OCI-M2 (cell line): ENCODE measurements around the gene SRSF10.
"Not testable (repeated sequence)": the region's sequence is repeated elsewhere in the genome, so short reads cannot be mapped to it uniquely, and the experiment has no call there.

Experiments
- DNase-seq: peaks from one replicate; lab custom pipeline; 2025; ENCODE audit not compliant: unreplicated experiment; lab: John Stamatoyannopoulos, UW

The SRSF10 gene

DNA sequence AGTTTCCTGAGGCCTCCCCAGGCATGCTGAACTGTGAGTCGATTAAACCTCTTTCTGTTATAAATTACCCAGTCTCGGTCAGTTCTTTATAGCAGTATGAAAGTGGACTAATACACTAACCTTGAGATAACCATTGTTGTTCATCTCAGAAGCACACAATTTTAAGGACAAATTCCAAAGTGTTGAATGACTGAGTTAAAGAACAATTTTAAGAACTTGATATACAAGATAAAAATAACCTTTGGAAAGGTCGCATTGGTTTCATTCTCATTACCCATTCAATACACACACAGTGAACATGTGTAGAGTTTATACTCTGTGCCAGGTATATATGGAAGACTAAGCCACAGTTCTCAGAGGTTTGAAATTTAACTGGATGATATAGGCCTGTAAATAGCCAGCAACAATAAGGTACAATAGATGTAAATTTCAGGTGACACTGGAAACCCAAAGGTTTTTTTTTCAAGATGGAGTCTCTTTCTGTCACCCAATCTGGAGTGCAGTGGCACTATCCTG is 19.1 kb upstream of the SRSF10 start:
- no peak for DNase-seq

DNA sequence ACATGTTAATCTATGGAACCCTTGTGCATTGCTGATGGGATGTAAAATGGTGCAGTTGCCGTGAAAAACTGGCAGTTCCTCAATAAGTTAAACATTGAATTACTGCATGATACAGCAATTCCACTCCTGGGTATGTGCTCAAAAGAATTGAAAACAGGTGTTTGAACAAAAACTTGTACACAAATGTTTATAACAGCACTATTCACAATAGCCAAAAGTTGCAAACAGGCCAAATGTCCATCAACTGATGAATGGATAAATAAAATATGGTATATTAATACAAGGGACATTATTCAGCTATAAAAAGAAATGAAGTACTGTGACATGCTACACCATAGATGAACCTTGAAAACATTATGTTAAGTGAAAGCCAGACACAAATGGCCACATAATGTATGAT is 17.7 kb upstream of the SRSF10 start:
- no peak for DNase-seq

DNA sequence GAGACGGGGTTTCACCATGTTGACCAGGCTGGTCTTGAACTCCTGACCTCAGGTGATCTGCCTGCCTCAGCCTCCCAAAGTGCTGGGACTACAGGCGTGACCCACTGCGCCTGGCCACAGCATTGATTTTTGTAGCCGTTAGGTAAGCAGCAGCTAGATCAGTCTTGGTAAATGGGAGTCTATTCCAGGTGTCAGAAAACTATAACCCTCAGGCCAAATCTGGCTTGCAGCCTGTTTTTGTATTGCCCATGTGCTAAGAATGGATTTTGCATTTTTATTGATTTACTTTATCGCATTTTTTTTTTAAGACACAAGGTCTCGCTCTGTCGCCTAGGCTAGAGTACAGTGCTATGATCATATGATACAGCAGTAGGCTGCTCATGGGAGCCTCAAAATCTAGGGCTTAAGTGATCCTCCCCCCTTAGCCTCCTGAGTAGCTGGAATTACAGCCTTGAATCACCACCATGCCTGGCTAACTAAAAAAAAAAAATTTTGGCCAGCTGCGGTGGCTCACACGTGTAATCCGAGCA is 16.6 kb upstream of the SRSF10 start:
- DNase-seq: no peak

DNA sequence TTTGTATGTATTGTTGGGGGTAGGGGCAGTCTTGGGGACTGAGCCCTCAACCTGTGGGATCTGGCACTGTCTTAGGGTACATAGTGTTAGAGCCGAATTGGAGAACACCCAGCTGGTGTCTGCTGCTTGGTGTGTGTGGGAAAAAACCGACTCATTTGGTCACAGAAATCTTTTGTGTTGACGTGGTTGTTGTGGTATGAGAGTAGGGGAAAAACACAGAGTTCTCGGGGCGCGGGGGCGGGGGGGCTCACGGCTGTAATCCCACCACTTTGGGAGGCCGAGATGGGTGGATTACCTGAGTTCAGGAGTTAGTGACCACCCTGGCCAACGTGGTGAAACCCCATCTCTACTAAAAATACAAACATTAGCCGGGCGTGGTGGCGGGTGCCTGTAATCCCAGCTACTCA is 15.3 kb upstream of the SRSF10 start:
- DNase-seq: no peak

DNA sequence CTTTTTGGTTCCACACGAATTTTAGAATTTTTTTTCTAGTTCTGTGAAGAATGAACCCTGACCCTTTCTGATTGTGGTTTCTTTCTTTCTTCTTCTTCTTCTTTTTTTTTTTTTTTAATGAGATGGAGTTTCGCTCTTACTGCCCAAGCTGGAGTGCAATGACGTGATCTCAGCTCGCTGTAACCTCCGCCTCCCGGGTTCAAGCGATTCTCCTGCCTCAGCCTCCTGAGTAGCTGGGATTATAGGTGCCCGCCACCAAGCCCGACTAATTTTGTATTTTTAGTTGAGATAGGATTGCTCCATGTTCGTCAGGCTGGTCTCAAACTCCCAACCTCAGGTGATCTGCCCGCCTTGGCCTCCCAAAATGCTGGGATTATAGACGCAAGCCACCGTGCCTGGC is 11.9 kb upstream of the SRSF10 start:
- DNase-seq: not testable (repeated sequence)

DNA sequence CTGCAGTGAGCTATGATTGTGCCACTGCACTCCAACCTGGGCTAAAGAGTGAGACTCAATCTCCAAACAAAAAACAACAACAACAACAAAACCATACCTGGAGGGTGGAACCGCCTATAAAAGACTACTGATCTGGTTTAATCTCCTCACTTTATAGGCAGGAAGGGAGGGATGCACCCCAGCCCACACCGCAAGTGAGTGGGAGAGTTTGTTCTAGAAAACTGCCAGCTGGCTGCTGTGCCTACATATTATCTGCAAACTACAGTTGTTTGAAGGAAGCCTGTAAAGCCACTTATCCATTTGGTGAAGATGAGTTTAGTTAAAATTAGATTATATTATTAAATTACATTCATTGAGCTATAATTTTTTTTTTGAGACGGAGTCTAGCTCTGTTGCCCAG is 9.1 kb upstream of the SRSF10 start:
- DNase-seq: no peak

DNA sequence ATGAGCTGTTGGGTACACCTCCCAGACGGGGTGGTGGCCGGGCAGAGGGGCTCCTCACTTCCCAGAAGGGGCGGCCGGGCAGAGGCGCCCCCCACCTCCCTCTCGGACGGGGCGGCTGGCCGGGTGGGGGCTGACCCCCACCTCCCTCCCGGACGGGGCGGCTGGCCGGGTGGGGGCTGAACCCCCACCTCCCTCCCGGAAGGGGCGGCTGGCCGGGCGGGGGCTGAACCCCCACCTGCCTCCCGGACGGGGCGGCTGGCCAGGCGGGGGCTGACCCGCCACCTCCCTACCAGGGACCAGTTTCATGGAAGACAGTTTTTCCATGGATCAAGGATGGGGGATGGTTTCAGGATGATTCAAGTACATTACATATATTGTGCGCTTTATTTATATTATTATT is 6.9 kb upstream of the SRSF10 start:
- not testable (repeated sequence) for DNase-seq

DNA sequence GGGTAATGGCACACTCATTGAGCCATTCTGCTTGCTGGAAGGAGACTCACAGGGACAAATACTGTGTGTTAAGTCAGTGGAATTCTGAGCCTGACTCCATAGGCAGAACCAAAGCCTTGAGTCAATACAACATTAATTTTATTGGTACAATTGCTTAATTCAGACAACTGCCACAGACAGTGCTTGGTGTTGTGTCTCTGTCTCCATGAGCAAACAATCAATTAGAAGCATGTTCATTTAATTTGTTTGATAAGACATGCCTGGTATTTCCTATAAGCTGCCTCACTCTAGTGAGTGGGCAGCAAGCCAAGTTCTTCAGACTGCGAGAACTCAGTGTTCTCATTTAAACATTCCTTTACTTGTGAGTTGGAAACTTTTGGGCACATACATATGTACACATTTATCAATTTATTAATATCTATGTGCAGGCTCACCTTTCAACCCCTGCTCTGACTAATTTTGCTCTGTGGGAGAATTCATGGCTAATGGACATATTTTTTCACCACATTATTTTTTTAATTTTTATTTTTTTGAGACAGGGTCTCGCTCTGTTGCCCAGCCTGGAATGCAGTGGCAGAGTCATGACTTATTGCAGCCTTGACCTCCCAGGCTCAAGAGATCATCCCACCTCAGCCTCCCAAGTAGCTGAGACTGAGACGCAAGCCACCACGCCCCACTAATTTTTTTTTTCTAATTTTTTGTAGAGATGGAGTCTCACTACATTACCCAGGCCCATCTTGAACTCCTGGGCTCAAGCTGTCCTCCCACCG is 4.5 kb upstream of the SRSF10 start:
- no peak for DNase-seq

DNA sequence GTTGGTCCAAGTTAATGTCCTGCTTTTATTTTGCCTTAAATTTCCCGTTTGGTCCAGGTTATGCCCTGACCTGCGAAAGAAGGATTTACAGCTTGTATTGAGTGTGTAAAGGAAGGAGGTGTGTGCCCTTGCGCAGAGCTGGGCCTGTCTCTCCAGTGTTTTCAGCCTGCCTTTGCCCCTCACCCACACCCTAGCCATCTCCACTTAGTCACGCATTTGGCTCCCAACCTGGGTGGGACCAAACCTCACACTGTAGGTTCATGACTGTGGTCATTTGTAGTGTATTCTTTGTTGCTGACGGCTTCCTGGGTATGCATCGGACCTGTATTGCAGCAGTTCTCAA is 572 bp upstream of the SRSF10 start:
- no peak for DNase-seq

DNA sequence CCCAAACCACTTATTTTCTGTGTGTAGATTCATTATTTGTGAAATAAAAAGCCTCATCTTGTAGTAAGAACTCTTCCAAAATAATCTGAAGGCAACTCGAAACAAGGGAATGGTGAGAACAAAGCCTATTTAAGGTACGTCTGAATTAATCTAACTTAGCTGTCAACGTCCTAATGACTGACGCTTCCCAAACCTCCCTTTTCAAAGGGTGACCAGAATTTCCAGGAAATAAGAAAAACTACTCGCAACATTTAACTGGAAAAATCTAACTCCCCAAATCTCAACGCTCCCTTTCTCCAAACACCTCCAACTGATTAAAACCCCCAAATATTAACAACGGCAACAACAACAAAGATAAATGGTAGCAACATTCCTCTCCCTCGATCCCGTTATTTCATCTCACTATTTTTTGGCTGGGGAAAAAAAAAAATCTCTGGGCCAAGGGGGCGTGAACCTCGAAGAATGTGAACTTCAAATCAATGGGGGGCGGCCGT is 693 bp downstream of the SRSF10 start:
- no peak for DNase-seq

DNA sequence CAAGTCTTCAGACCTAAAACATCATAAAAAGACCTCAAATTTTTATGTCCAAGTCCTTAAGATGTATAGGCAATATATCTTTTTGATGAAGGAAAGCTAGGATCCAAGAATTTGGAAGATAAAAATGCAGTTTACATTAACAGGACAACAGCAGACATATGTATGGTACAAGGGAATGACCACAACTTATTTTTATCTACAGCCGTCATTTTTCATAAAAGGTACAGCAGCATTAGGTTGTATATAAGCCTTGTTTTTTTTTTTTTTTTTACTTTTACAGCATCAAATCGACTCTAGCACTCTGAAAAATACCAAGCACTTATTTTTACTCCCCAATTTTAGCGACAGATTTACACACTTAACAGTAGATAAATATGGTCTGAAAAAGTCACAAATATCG is 1.3 kb downstream of the SRSF10 start:
- no peak for DNase-seq

DNA sequence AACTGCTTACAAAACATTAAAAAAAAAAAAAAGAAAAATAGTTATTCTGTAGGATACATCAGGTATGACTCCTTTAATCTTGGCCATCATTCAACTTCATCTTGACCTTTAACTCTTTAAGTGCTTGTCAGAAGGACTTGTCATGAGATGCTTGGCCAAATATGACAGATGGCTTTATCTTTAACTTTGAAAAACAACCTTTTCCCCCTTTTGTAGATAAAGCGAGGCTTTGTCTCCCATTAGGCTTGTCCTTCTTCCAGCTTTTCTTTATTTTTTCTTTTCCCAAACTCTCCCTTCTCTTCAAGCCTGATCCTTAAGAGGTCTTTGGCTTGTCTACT is 2.3 kb downstream of the SRSF10 start:
- no peak for DNase-seq

DNA sequence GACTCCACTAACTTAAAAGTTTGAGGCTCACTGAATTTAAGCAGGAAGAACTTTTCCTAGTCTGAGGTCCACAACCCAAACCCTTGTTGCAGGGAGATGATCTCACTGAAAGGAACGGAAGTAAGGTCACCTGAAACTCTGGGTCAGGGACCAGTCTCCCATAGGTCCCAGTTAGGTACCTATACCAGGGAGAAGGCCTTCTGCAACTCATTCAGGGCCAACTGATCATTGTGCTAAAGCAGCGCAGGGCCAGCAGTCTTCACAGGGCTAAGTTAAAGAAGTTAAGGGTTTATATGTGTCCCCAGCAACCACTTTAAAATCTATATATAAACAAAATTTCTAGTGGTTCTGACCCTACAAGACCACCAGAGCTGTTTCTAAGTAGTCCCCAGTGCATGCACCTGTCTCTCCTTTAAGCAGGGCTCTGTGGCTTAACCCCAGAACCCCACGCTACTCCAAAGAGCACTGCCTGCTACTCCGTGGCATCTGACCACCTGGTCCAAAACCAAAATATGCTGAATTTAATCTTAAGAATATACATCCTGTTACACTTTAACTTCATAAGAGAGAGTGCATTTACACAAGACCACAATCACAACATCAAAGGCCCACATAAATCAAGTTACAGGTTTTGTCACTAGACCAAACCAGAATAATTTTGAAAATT is 2.8 kb downstream of the SRSF10 start:
- no peak for DNase-seq

DNA sequence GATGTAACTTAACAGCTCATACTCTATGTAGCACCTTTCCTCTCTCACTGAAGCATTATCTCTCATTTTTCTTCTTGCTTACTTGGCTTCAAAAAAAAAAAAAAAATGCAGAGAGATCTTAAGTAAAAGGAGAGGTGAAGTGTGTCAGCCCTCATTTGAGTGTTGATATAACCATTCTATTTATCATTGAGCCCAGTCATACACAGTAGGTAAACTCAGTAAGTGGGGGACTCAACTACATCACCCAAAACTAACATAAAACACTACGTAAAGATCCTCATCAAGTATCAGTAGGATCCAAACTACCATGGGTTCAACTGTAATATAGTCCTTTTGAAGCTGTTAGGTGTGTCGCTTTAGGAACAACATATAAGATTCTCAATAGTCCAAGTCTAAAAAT is 12.3 kb downstream of the SRSF10 start:
- no peak for DNase-seq

DNA sequence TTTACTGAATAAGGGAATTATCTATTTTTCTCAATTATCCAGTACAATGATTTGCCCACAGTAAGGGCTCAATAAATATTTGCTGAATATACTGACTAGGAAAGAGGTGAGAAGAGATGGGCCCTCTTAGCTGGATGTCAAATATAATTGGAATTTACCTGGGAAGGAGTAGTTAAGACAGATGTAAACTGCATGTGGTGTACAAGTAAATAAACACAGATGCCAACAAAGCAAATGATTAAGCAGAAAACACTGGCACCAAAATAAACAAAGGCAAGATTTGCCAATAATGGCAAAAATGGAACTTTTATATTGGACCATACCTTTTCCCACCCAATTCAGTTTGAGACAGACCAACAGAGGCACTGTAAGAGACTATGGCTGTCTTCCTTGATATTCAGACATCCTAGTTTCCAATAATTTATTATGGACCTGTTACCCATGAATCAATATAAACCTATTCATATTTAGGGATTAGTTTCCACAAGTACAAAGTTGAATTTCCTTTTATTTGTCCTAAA is 13.1 kb downstream of the SRSF10 start:
- DNase-seq: no peak

DNA sequence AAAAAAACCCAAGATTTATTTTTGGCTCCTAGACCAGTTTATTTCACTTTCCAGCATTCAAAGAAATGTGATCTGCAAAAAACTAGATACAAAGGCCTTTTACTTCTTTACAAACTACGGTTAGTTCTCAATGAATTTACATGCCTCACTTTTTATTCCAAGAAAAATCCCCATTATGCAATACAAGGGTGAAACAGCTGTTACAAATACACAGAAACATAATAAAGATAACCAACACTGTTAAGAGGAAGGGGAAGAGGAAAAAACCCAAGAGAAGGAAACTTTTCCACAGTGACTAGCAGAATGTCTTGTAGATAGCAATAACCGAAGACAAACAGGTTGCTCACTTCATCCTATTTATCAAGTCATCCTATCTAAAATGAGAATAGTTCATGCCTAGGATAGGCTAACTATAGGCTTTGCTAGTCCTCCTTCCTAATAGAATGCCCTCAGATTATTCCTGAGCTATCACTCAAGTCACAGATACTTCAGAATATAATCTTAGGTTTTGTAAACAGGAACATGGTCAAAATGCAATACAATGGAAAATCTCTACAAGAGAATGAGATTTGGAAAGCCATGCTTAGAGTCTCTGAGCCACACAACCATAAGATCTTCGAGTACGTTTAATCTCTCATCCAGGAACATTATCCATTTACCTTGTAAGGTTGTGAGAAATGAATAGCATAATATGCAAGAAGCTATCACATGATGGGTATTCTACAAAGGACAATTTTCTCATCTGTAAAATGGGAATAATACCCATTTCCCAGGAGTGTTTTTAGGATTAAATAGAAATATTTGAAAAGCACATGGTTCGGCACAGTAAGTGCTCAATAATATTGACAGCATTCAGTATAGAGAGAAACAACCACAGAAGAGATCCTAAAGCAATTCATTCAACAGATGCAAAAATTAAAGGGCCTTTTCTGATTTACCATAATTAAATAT is 15.1 kb downstream of the SRSF10 start:
- DNase-seq: no peak

DNA sequence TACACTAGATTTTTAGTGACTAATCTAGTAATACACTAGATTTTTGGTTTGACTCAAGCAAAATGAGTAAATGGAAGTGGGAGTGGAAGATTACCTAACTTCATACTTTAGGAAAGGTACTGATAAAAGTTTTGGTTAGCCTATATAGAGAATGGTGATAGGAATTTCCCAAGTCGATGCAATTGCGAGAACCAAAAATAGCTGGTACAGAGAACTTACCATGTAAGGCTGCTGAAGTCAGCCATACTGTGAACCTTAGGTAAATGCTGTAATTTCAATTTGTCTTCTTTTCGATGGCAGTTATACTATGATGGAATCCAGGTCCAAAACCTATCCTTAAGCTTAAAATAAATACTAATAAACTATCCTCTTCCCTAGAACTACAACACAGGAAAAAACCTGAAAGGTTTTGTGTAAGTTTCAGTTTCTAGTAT is 15.9 kb downstream of the SRSF10 start:
- DNase-seq: no peak

DNA sequence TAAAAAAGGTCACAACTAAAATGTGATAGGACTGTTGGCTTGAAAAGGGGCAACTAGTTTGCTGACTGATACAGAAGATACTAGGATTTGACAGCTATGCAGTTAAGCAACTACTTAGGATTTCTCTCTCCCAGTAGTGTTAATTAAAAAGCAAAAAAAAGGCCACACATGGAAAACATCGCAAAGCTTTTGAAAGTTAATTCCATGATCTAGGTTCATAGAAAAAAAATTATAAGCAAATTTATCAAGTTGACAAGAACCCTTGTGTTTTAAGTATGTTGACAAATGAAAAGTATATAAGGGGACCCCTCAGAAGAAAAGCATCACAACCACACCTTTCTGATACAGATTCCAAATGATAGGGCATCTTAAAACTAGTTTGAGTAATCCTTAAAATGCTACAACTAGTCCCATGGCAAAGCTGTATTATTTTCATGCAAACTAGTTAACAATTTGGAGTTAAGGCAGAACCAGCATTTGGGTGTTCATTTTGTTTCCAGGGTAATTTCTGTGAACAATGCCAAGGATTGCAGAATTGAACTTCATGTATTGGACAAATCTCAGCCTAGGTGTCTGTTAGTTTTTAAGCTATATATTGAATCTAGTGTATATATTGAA is 16.4 kb downstream of the SRSF10 start:
- no peak for DNase-seq

DNA sequence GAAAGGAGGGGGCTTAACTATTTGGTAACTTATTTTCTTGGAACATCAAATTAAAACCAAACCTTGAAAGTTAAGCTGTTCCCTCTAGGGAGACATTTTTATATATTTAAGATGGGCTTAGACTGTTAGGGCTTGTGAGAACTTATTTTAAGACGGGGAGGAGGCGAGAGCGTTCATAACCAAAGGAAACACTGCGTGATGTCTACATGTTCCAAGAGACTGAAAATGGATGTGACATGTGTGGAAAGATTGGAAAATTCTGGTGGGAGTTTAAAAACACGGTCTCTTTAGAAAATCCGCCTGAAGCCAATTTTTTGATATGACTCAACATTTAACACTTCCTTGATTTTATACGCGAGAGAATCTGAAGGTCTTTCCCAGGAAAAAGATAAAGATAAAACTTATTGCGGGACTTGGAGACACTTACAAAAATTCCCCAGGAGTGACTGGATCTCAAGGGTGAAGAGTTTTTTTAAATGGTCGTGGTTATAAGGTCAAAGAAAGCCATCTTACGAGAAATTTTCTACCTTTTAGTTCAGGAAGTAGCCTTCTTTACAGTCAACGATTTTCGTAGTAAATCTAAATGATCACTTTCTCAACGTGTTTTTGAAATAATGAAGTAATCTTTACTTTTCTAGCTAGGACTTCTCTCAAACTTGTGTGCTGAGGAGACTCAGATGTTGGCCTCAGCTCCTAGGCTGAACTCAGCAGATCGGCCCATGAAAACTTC is 19.7 kb downstream of the SRSF10 start:
- no peak for DNase-seq
